GM18505 (cell line): ENCODE measurements around the gene POLN.

Experiments
- ATAC-seq: cut with Tn5 transposase; IDR thresholded peaks from one replicate; pipeline ENCODE4 v1.9.1; 2021; ENCODE audit not compliant: unreplicated experiment
- POLR2A ChIP-seq: IDR thresholded peaks from 4 replicates; pipeline ENCODE4 v1.6.1; 2011; ENCODE audit warnings: borderline replicate concordance; ENCODE audit not compliant: insufficient read depth, insufficient read length; ENCODE audit errors: extremely low read depth

The POLN gene

DNA sequence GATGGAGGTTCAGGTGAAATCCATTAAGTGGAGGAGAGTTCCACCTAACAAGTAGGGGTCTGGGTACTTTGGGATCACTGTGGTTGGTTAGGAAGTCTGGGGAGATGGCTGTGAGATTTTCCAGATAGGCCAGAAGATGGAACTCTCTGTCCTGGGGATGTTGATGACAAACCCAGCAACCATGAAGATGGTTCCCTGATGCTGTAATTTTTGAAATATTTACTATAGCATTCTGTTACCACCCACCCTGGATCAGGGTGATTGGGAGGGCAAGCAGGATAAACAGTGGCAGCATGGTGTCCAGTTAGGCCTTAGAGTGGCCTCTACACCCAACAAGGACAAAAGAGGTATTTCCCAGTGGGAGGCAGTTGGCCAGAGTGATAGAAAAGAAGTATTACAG, 217.2 kb downstream of the POLN start:
- no peak for ATAC-seq

More for the DNA sequence above, 217.2 kb downstream of the POLN start:
- TF ChIP-seq POLR2A = no peak
